ENCODE measurements around the gene TTL. TPM values are rescaled to one million over a fixed set of nuclear protein-coding genes. Genes with fewer than 3 reads are reported as not detected.
"Not testable (repeated sequence)": the region's sequence is repeated elsewhere in the genome, so short reads cannot be mapped to it uniquely, and the experiment has no call there.

TTL gene
- total RNA-seq, 1 donor from 2014 or later: 67.9 TPM

DNA sequence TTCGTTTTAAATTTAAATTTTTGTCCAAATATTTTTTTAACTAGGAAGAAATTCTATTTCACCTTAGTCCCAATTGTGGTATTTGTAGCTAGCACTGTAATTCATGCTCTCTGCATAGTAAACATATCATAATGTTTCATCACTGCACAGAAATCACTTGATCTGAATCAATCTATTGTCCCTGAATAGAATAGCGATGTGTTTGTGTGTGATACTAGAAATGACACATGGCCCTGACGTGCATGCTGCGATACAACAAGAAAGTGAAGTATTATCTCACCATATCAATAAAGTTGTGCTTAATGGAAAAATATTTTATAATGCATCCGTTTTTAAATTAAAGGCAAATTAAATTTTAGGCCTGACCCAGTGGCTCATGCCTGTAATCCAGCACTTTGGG, 10.0 kb downstream of the TTL start:
- H3K4me1 Mint-ChIP-seq (ENCODE audit: low read depth): no peaks in the 10 kb centered on the region
- H3K9me3 Mint-ChIP-seq (ENCODE audit: low read depth): no peaks in the 10 kb centered on the region
- H3K27ac Mint-ChIP-seq (ENCODE audit: unreplicated experiment): no peak overlapping the region
- H3K36me3 Mint-ChIP-seq (ENCODE audit: low read depth): peaks cover 4% of the 10 kb centered on the region
- TF ChIP-seq, protein P1, sequence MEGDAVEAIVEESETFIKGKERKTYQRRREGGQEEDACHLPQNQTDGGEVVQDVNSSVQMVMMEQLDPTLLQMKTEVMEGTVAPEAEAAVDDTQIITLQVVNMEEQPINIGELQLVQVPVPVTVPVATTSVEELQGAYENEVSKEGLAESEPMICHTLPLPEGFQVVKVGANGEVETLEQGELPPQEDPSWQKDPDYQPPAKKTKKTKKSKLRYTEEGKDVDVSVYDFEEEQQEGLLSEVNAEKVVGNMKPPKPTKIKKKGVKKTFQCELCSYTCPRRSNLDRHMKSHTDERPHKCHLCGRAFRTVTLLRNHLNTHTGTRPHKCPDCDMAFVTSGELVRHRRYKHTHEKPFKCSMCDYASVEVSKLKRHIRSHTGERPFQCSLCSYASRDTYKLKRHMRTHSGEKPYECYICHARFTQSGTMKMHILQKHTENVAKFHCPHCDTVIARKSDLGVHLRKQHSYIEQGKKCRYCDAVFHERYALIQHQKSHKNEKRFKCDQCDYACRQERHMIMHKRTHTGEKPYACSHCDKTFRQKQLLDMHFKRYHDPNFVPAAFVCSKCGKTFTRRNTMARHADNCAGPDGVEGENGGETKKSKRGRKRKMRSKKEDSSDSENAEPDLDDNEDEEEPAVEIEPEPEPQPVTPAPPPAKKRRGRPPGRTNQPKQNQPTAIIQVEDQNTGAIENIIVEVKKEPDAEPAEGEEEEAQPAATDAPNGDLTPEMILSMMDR (IDR thresholded peaks at IDR 0.05): no peak
- no peaks in the 10 kb centered on the region for H3K27me3 Mint-ChIP-seq (ENCODE audit: low read depth)
- no peak overlapping the region for H3K4me3 Mint-ChIP-seq (ENCODE audit: unreplicated experiment)
- DNase-seq (ENCODE audit: low spot score): no peak

DNA sequence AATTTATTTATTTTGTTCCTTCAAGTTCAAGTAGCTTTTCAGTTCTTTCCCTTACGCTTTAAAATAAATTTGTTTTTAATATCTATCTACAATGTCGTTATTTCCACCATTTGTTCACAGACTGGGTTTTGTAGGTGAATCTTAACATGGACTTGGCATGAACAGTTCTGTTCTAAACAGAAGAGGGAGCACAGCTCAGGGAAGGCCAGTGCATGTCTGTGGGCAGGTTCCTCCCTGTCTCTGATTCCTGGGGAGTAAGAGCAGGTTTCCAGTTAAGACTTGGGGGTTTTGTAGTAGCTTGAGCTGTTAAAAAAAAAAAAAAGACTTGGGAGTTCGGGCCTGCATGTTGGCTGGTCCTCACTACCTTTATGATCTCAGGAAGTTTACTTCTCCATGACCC, 11.1 kb downstream of the TTL start:
- Mint-ChIP-seq H3K4me3 (ENCODE audit: unreplicated experiment) (no peak overlapping the region), H3K4me1 (ENCODE audit: low read depth) (no peaks in the 10 kb centered on the region), H3K27me3 (ENCODE audit: low read depth) (no peaks in the 10 kb centered on the region), H3K36me3 (ENCODE audit: low read depth) (peaks cover 4% of the 10 kb centered on the region), H3K27ac (ENCODE audit: unreplicated experiment) (peak overlapping the region; percentile 74), H3K9me3 (ENCODE audit: low read depth) (no peaks in the 10 kb centered on the region)
- no peak for DNase-seq (ENCODE audit: low spot score)
- TF ChIP-seq, protein P1 (IDR thresholded peaks at IDR 0.05): peak; percentile 52

DNA sequence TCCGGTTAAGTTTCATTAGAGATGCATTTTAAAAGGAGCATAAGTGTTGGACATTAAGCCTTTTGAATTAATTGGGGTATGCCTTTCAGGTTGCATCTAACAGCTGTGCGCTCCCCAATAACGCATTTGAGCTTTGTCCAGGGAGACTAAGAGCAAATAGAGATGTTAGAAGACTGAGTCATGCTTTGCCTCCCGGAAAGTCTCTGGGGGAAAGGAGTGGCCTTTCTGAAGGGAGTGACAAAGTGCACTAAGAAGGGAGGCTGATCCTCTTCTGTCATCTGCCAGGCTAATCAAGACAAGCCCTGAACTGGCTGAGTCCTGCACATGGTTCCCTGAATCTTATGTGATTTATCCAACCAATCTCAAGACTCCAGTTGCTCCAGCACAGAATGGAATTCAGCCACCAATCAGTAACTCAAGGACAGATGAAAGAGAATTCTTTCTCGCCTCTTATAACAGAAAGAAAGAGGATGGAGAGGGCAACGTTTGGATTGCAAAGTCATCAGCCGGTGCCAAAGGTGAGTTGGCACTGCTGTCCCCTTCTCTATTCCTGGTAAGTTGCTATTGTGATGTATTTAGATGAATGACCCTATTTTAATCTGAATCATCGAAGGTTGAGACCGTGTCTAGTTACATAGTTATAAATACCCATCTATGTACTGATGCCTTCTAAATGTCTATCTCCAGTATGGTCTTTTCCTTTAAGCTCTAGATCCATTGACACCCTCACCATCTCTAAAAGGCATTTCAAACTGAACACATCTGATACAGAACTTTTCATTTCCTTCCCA, 12.1 kb downstream of the TTL start:
- Mint-ChIP-seq H3K4me3 (ENCODE audit: unreplicated experiment) (no peak overlapping the region), H3K27ac (ENCODE audit: unreplicated experiment) (no peak overlapping the region), H3K27me3 (ENCODE audit: low read depth) (no peaks in the 10 kb centered on the region), H3K36me3 (ENCODE audit: low read depth) (peaks cover 4% of the 10 kb centered on the region), H3K4me1 (ENCODE audit: low read depth) (no peaks in the 10 kb centered on the region), H3K9me3 (ENCODE audit: low read depth) (no peaks in the 10 kb centered on the region)
- no peak for DNase-seq (ENCODE audit: low spot score)
- TF ChIP-seq, protein P1 (IDR thresholded peaks at IDR 0.05): no peak

DNA sequence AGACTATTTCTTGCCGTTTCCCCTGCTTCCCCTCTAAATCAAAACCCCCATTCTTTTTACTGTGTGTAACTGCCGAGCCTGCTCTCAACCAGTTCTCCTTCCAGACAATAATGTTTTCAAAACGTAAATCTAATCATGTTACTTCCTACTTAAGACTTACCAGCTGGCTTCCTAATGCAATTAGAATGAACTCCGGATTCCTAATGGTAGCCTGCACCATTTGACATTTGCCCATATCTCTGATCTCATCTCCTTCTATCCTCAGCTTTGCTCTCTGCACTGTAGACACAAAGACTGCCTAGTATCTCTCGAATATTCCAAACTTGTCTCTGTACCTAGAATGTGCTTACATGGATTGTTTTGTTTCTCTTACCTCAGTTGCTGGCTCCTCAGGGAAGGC, 12.9 kb downstream of the TTL start:
- TF ChIP-seq, protein P1 (IDR thresholded peaks at IDR 0.05): no peak
- H3K27me3 Mint-ChIP-seq (ENCODE audit: low read depth): no peaks in the 10 kb centered on the region
- no peaks in the 10 kb centered on the region for H3K4me1 Mint-ChIP-seq (ENCODE audit: low read depth)
- no peak overlapping the region for H3K27ac Mint-ChIP-seq (ENCODE audit: unreplicated experiment)
- peaks cover 8% of the 10 kb centered on the region for H3K36me3 Mint-ChIP-seq (ENCODE audit: low read depth)
- DNase-seq (ENCODE audit: low spot score): no peak
- no peaks in the 10 kb centered on the region for H3K9me3 Mint-ChIP-seq (ENCODE audit: low read depth)
- no peak overlapping the region for H3K4me3 Mint-ChIP-seq (ENCODE audit: unreplicated experiment)

- not testable (repeated sequence) for DNase-seq (ENCODE audit: low spot score); H3K9me3 Mint-ChIP-seq (ENCODE audit: low read depth); H3K36me3 Mint-ChIP-seq (ENCODE audit: low read depth); H3K27ac Mint-ChIP-seq (ENCODE audit: unreplicated experiment); H3K27me3 Mint-ChIP-seq (ENCODE audit: low read depth); H3K4me3 Mint-ChIP-seq (ENCODE audit: unreplicated experiment); H3K4me1 Mint-ChIP-seq (ENCODE audit: low read depth)
- TF ChIP-seq, protein P1 (IDR thresholded peaks at IDR 0.05): peak; percentile 17
These were observed 13.9 kb downstream of the TTL start for GRCh38 chr2:112495878-112496277.

All from chondrocyte (in vitro differentiated cells).